HG03521 (cell line): ENCODE results near the gene USP4.
"Not testable (repeated sequence)": the region's sequence is repeated elsewhere in the genome, so short reads cannot be mapped to it uniquely, and the experiment has no call there.

Source experiments
- ATAC-seq: cut with Tn5 transposase; IDR thresholded peaks from one replicate; pipeline ENCODE4 v1.9.1; 2021; ENCODE audit warnings: mild to moderate bottlenecking, moderate library complexity; ENCODE audit not compliant: unreplicated experiment

The USP4 gene

GRCh38 chr3:49255112-49255511 is 84.7 kb downstream of the USP4 start:
- ATAC-seq: no peak

- ATAC-seq: no peak
Observed at GRCh38 chr3:49253512-49253911, 86.3 kb downstream of the USP4 start.

GRCh38 chr3:49248840-49249227 is 91.0 kb downstream of the USP4 start:
- ATAC-seq: no peak

GRCh38 chr3:49244581-49245205 is 95.2 kb downstream of the USP4 start:
- no peak for ATAC-seq

GRCh38 chr3:49240091-49240490 is 99.8 kb downstream of the USP4 start:
- ATAC-seq: not testable (repeated sequence)

- no peak for ATAC-seq
Observed at GRCh38 chr3:49238274-49239127, 101.4 kb downstream of the USP4 start.

GRCh38 chr3:49237344-49237743 is 102.5 kb downstream of the USP4 start:
- no peak for ATAC-seq

- ATAC-seq: no peak
Observed at GRCh38 chr3:49236226-49236625, 103.6 kb downstream of the USP4 start.

GRCh38 chr3:49228817-49229216 is 111.0 kb downstream of the USP4 start:
- ATAC-seq: not testable (repeated sequence)
